Progenitor cell of endocrine pancreas (in vitro differentiated cells): ENCODE results near the gene TRMT61B. TPM values are rescaled to one million over a fixed set of nuclear protein-coding genes. Genes with fewer than 3 reads are reported as not detected.

Experiments used
- DNase-seq: peaks from one replicate; pipeline ENCODE4 v3.0.0; 2021; ENCODE audit warnings: low spot score; ENCODE audit not compliant: unreplicated experiment
- H3K27ac Mint-ChIP-seq: 2 replicates; pipeline ENCODE4 v1.8.0; 2021; ENCODE audit warnings: mild to moderate bottlenecking, moderate library complexity, mixed read lengths
- H3K27me3 Mint-ChIP-seq: 2 replicates; pipeline ENCODE4 v1.8.0; 2021; ENCODE audit warnings: mixed read lengths
- H3K36me3 Mint-ChIP-seq: 2 replicates; pipeline ENCODE4 v1.8.0; 2022; ENCODE audit warnings: mixed read lengths; ENCODE audit not compliant: insufficient read depth
- H3K4me1 Mint-ChIP-seq: 2 replicates; pipeline ENCODE4 v1.8.0; 2021; ENCODE audit warnings: low read depth, mixed read lengths
- H3K4me3 Mint-ChIP-seq: 2 replicates; pipeline ENCODE4 v1.8.0; 2021; ENCODE audit warnings: low read depth, mild to moderate bottlenecking, moderate library complexity, mixed read lengths
- H3K9me3 Mint-ChIP-seq: 2 replicates; pipeline ENCODE4 v1.8.0; 2021; ENCODE audit warnings: low read depth, mixed read lengths
- total RNA-seq: library from RNA; stranded (reverse); gene quantifications from 2 replicates; pipeline ENCODE4 v1.2.1, GENCODE V29; 2021
- TF ChIP-seq, protein P1 (sequence below): fragments of 200-600 bp; sonication (generic); IDR thresholded peaks from one replicate; pipeline ENCODE4 v1.5.0; 2021; ENCODE audit warnings: antibody characterized with exemption, mild to moderate bottlenecking; ENCODE audit not compliant: unreplicated experiment

The TRMT61B gene
- total RNA-seq, 1 donor from 2014 or later, result 26.0 TPM

GRCh38 chr2:28894470-28895188 lies 24.5 kb upstream of the TRMT61B start, which contains the start of gene WDR43:
TSS of gene WDR43 (plus strand) at chr2:28894667. CDS start at chr2:28894699, 32 bp downstream.
- Mint-ChIP-seq H3K4me1 (peaks cover 29% of the 10 kb centered on the region), H3K27ac (peak within 1 kb of the TSS; percentile 96), H3K36me3 (no peaks in the 10 kb centered on the region), H3K9me3 (no peaks in the 10 kb centered on the region), H3K4me3 (peak within 1 kb of the TSS; percentile 85), H3K27me3 (peaks cover 7% of the 10 kb centered on the region)
- peak; percentile 97 for DNase-seq
- TF ChIP-seq, protein P1, sequence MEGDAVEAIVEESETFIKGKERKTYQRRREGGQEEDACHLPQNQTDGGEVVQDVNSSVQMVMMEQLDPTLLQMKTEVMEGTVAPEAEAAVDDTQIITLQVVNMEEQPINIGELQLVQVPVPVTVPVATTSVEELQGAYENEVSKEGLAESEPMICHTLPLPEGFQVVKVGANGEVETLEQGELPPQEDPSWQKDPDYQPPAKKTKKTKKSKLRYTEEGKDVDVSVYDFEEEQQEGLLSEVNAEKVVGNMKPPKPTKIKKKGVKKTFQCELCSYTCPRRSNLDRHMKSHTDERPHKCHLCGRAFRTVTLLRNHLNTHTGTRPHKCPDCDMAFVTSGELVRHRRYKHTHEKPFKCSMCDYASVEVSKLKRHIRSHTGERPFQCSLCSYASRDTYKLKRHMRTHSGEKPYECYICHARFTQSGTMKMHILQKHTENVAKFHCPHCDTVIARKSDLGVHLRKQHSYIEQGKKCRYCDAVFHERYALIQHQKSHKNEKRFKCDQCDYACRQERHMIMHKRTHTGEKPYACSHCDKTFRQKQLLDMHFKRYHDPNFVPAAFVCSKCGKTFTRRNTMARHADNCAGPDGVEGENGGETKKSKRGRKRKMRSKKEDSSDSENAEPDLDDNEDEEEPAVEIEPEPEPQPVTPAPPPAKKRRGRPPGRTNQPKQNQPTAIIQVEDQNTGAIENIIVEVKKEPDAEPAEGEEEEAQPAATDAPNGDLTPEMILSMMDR, result no peak

- no peak for DNase-seq
- no peaks in the 10 kb centered on the region for H3K9me3 Mint-ChIP-seq
- TF ChIP-seq, protein P1, result no peak
- H3K4me3 Mint-ChIP-seq, result peak overlapping the region; percentile 9
- peaks cover 11% of the 10 kb centered on the region for H3K27me3 Mint-ChIP-seq
- no peaks in the 10 kb centered on the region for H3K36me3 Mint-ChIP-seq
- H3K27ac Mint-ChIP-seq, result no peak overlapping the region
- H3K4me1 Mint-ChIP-seq, result peaks cover 23% of the 10 kb centered on the region
Measured at GRCh38 chr2:28893488-28893887, 23.4 kb upstream of the TRMT61B start.

DNA sequence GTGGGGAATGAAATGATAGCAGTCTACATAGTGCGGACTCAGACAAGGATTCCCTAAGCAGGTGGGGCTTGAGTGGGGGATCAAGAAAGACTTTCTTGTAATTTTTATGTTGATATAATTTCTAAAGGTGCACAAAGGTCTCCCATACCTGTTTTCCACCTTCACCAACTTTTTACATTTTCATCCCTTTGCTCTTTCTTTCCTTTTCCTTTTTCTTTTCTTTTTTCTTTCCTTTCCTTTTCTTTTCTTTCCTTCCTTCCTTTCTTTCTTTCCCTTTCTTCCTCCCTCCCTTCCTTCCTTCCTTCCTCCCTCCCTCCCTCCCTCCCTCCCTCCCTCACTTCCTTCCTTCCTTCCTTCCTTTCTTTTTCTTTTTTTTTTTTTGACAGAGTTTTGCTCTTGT lies 10.1 kb upstream of the TRMT61B start:
- Mint-ChIP-seq H3K4me3 (no peak overlapping the region), H3K27me3 (peaks cover 46% of the 10 kb centered on the region), H3K4me1 (no peaks in the 10 kb centered on the region), H3K9me3 (no peaks in the 10 kb centered on the region), H3K36me3 (no peaks in the 10 kb centered on the region), H3K27ac (no peak overlapping the region)
- TF ChIP-seq, protein P1, result no peak
- no peak for DNase-seq

DNA sequence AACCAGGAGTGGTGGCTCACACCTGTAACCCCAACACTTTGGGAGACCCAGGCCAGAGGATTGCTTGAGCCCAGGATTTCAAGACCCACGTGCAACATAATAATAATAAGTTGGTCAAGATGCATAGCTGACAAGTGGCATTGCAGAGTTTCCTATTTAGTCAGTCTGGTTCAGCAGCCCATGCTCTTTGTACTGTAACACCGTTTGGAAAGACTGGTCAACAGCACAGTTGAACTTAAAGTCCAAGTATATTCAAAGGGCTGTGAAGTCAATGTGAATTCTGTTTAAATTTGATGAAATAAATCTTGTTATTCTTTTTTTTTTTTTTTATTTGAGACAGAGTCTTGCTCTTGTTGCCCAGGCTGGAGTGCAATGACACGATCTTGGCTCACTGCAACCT lies 1.5 kb upstream of the TRMT61B start:
- TF ChIP-seq, protein P1, result no peak
- Mint-ChIP-seq H3K27me3 (peaks cover 27% of the 10 kb centered on the region), H3K9me3 (no peaks in the 10 kb centered on the region), H3K27ac (no peak overlapping the region), H3K4me3 (no peak overlapping the region), H3K4me1 (peaks cover 19% of the 10 kb centered on the region), H3K36me3 (peaks cover 1% of the 10 kb centered on the region)
- DNase-seq, result no peak

- peak; percentile 10 for DNase-seq
- H3K4me3 Mint-ChIP-seq, result peak overlapping the region; percentile 99
- H3K36me3 Mint-ChIP-seq, result peaks cover 1% of the 10 kb centered on the region
- H3K27me3 Mint-ChIP-seq, result peaks cover 7% of the 10 kb centered on the region
- no peaks in the 10 kb centered on the region for H3K9me3 Mint-ChIP-seq
- TF ChIP-seq, protein P1, result no peak
- H3K4me1 Mint-ChIP-seq, result peaks cover 22% of the 10 kb centered on the region
- peak overlapping the region; percentile 97 for H3K27ac Mint-ChIP-seq
Measured at GRCh38 chr2:28869494-28870145, 489 bp downstream of the TRMT61B start.
